ENCODE measurements around the gene C2orf92.
A peak's percentile ranks its signal among the peaks of the same experiment; 100 is the strongest.

The C2orf92 gene

GRCh38 chr2:97663962-97664635, 5.4 kb upstream of the C2orf92 start, which contains the start of gene ACTR1B:
TSS of gene ACTR1B (minus strand) at chr2:97664044. CDS start at chr2:97663890, 154 bp downstream.
- TF ChIP-seq TAF1 (IDR thresholded peaks at IDR 0.05; ENCODE audit: borderline replicate concordance, insufficient read depth, low read length) (no peak), SIN3A (IDR thresholded peaks at IDR 0.05; ENCODE audit: borderline replicate concordance, insufficient read depth, low read length) (no peak), POLR2AphosphoS5 (IDR thresholded peaks at IDR 0.05; ENCODE audit: low read depth, low read length) (peak; percentile 56; the same call in 1 of the 2 replicates), FOXP2 (optimal IDR thresholded peaks at IDR 0.05; ENCODE audit: borderline replicate concordance, extremely low read depth, extremely low read length, insufficient read depth) (peak; percentile 85)
- TF ChIP-seq, protein P1, sequence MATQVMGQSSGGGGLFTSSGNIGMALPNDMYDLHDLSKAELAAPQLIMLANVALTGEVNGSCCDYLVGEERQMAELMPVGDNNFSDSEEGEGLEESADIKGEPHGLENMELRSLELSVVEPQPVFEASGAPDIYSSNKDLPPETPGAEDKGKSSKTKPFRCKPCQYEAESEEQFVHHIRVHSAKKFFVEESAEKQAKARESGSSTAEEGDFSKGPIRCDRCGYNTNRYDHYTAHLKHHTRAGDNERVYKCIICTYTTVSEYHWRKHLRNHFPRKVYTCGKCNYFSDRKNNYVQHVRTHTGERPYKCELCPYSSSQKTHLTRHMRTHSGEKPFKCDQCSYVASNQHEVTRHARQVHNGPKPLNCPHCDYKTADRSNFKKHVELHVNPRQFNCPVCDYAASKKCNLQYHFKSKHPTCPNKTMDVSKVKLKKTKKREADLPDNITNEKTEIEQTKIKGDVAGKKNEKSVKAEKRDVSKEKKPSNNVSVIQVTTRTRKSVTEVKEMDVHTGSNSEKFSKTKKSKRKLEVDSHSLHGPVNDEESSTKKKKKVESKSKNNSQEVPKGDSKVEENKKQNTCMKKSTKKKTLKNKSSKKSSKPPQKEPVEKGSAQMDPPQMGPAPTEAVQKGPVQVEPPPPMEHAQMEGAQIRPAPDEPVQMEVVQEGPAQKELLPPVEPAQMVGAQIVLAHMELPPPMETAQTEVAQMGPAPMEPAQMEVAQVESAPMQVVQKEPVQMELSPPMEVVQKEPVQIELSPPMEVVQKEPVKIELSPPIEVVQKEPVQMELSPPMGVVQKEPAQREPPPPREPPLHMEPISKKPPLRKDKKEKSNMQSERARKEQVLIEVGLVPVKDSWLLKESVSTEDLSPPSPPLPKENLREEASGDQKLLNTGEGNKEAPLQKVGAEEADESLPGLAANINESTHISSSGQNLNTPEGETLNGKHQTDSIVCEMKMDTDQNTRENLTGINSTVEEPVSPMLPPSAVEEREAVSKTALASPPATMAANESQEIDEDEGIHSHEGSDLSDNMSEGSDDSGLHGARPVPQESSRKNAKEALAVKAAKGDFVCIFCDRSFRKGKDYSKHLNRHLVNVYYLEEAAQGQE (IDR thresholded peaks at IDR 0.05; ENCODE audit: insufficient read depth in 1 of 2, low read depth in 2 of 2, low read length in 2 of 2) = no peak

DNA sequence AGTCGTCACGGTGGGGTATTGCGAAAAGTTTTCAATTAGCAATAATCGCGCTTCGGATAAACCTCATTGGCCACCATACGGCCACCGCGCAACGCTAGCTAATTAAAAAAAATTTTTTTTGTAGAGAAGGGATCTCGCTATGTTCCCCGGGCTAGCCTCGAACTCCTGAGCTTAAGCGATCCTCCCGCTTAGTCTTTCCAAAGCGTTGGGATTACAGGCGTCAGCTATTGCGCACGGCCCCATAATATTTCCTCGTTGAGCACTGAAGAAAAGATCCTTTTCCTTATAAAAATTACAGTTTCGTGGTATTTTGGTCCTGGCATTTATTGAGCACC, 4.9 kb upstream of the C2orf92 start:
- TF ChIP-seq TAF1 (IDR thresholded peaks at IDR 0.05; ENCODE audit: borderline replicate concordance, insufficient read depth, low read length) (no peak), POLR2AphosphoS5 (IDR thresholded peaks at IDR 0.05; ENCODE audit: low read depth, low read length) (no peak), FOXP2 (optimal IDR thresholded peaks at IDR 0.05; ENCODE audit: borderline replicate concordance, extremely low read depth, extremely low read length, insufficient read depth) (no peak), SIN3A (IDR thresholded peaks at IDR 0.05; ENCODE audit: borderline replicate concordance, insufficient read depth, low read length) (no peak)
- TF ChIP-seq, protein P1 (IDR thresholded peaks at IDR 0.05; ENCODE audit: insufficient read depth in 1 of 2, low read depth in 2 of 2, low read length in 2 of 2) = no peak

DNA sequence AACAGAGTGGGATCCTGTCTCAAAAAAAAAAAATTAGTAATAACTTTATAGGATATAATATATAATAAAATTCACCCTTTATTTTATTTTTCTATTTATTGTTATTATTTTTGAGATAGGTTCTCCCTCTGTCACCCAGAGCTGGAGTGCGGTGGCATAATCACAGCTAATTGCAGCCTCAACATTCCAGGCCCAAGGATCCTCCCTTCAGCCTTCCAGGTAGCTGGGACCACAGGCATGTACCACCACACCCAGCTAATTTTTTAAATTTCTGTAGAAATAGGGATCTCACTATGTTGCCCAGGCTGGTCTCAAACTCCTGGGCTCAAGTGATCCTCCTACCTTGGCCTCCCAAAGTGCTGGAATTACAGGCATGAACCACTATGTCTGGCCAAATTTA, 958 bp downstream of the C2orf92 start:
- no peak for TF ChIP-seq POLR2AphosphoS5 (IDR thresholded peaks at IDR 0.05; ENCODE audit: low read depth, low read length)

DNA sequence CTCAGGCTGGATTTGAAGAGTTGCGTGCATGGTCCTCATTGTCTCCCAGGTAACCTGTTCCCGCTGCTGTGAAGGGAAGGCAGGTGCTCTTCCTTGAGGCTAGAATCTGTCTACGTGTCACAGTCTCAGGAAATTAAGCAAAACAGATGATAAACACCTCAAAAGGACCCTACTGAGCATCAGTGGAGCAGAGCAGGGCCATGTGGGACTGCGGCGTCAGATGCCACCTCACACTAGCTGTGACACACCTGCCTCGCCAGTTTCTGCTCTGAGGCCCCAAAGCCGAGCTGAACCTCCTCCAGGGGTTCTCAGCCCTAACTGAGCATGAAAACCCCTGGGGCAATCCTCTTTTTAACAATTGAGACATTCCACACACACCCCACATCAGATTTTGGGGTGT, 2.0 kb downstream of the C2orf92 start:
- TF ChIP-seq, protein P1 (IDR thresholded peaks at IDR 0.05; ENCODE audit: insufficient read depth in 1 of 2, low read depth in 2 of 2, low read length in 2 of 2) = no peak
- TF ChIP-seq SIN3A (IDR thresholded peaks at IDR 0.05; ENCODE audit: borderline replicate concordance, insufficient read depth, low read length) (no peak), POLR2AphosphoS5 (IDR thresholded peaks at IDR 0.05; ENCODE audit: low read depth, low read length) (no peak), TAF1 (IDR thresholded peaks at IDR 0.05; ENCODE audit: borderline replicate concordance, insufficient read depth, low read length) (no peak), FOXP2 (optimal IDR thresholded peaks at IDR 0.05; ENCODE audit: borderline replicate concordance, extremely low read depth, extremely low read length, insufficient read depth) (no peak)

DNA sequence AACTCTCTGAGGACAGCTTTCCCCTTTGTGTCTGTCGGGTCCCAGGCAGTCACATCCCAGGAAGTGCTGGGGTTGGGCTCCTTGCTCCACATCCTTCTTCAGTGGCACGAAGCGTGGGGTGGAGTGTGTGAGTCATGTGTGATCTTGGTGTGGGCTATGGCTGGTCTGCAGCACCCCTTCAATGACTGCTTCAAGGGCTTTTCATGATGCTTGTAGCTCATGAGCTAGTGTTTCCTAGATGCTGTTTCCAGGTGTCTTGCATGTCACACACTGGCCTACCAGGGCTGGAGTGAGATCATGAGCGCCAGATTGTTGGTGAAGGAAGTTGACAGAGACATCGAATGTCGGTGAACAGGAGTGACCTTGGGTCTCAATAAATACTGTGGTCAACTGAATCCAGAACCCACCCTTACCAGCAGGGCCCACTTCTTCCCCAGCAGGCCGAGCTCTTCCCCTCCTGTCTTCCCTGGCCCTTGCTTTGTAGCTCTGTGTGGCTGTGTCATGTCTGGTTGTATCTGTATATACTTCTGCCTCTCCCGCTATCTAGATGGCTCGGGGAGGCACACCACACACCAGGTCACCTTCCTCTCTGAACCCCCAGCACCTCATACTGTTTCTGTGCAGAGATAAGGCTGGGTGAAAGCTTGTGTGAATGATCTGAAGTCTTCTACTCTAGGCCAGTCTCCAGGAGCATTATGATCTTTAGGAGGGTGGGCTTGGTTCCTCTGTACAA, 3.8 kb downstream of the C2orf92 start:
- no peak for TF ChIP-seq POLR2AphosphoS5 (IDR thresholded peaks at IDR 0.05; ENCODE audit: low read depth, low read length)
- TF ChIP-seq, protein P1 (IDR thresholded peaks at IDR 0.05; ENCODE audit: insufficient read depth in 1 of 2, low read depth in 2 of 2, low read length in 2 of 2) = no peak

Data from PFSK-1 (cell line).